Pancreas (tissue), 10 donors: ENCODE data around the gene MAT2A. TPM values are rescaled to one million over a fixed set of nuclear protein-coding genes. Genes with fewer than 3 reads are reported as not detected.

ENCODE experiments used
- ATAC-seq, 4 donors: fragments of 200-7000 bp; cut with Tn5 transposase; one replicate each; pipeline versions ENCODE4 v1.8.0 to v1.9.1; 2020; ENCODE audit warnings: mild to moderate bottlenecking in 4 of 4, moderate library complexity in 4 of 4
- DNase-seq, 6 donors: peaks; one replicate each; pipeline ENCODE4 v3.0.0-alpha.2; 2020
- FAIRE-seq: peaks from 2 replicates; lab custom pipeline; 2012; peaks lifted over from hg19 to GRCh38; lab: Jason Lieb, UNC
- H3K27ac ChIP-seq, 4 donors: fragments of 200-600 bp; sonication (generic); 1 replicate in 3 of 4; 2 replicates in 1 of 4; pipeline versions ENCODE4 v1.5.0 to v1.8.0; 2020
- H3K27me3 ChIP-seq, 4 donors: fragments of 200-600 bp; one replicate each; pipeline ENCODE4 v1.8.0; 2021
- H3K36me3 ChIP-seq, 3 donors: fragments of 200-600 bp; sonication (generic) in 1 of 3; one replicate each; pipeline versions ENCODE4 v1.5.0 to v1.8.0; 2020 to 2021
- H3K4me1 ChIP-seq, 3 donors: fragments of 200-600 bp; one replicate each; pipeline ENCODE4 v1.8.0; 2021
- H3K4me3 ChIP-seq, 4 donors: fragments of 200-600 bp; sonication (generic) in 2 of 4; one replicate each; pipeline versions ENCODE4 v1.5.0 to v1.8.0; 2020 to 2021
- H3K9me3 ChIP-seq, 4 donors: fragments of 200-600 bp; one replicate each; pipeline ENCODE4 v1.8.0; 2021
- WGBS, 2 donors: extraction: QIAGEN DNeasy Blood & Tissue Kit; methylation state at CpG; one replicate each; pipeline ENCODE4 v1.1.7; 2013; 5-methylcytosine and 5-hydroxymethylcytosine counted together
- intact Hi-C, 3 donors: fragments of 100-400 bp; cut with DNase I; formaldehyde crosslinking; loops; one replicate each; pipeline versions ENCODE4 v1.11.1 to v1.14.2; 2022
- polyA plus RNA-seq, 2 donors: library from polyadenylated mRNA; stranded (reverse); fragments of 200-250 nt; gene quantifications; one replicate each; pipeline ENCODE4 v1.2.3, GENCODE V29; 2013
- total RNA-seq, 6 donors: library from RNA; stranded (reverse); fragmentation: NEBNext Ultra II Directional in 4 of 6; extraction: Animal tissue kit (Norgen Biotek cat#: 25700) in 4 of 6; gene quantifications; one replicate each; pipeline versions ENCODE4 v1.2.1 to v1.2.4, GENCODE V29; 2021 to 2023
- TF ChIP-seq, protein P1 (sequence below), 4 donors: fragments of 200-600 bp; sonication (generic) in 3 of 4; IDR thresholded peaks; one replicate each; pipeline versions ENCODE4 v1.5.0 to v1.8.0; 2021; ENCODE audit warnings: antibody characterized with exemption in 4 of 4
- donor health status: healthy with polysubstance abuse.
- donor health status: DM: no; HTN: no; CAD: no; lungs with moderate emphysema.
- donor health status: DM: no; HTN: no; CAD: no.
- donor health status: control.
- donor health status: control.
- donor health status: Bipolar disorder and iron deficiency.
- donor health status: DM: yes; HTN: yes; CAD: no.
- donor health status: DM: no; HTN: no; CAD: no.
- donor health status: DM: no; HTN: no; CAD: no.
- donor health status: DM: yes; HTN: yes; CAD: no.

MAT2A gene
- total and polyA plus RNA-seq, 8 donors, result 127 to 447 (median 215) TPM

DNA sequence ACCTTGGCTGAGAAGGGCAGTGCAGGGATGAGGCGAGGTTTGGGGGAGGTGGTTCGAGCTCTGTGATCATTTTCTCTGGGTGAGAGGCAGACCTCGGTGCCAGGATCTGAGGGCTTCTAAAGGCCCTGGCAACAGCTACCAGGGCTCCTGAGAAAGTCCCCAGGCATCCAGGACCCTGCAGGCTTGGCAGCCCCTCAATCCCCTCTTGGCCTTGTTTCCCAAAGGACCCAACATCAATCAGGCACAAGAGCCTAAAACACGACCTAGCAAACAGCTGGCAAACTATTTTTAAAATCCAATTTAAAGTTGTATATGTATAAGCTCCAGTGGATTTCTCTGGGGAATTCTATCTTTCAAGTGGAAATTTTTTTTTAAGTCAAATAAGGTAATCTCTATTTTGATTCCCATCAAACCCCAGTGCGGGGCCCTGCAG is 15.0 kb upstream of the MAT2A start:
- H3K4me3 ChIP-seq, result no peak overlapping the region
- H3K9me3 ChIP-seq, result no peaks in the 10 kb centered on the region
- DNase-seq, result no peak
- WGBS, 2 donors, result 56 to 66% methylated on average over 5 of the region's 5 CpGs
- no peak overlapping the region for H3K27ac ChIP-seq
- intact Hi-C loops, result no loop called here
- H3K27me3 ChIP-seq, result no peaks in the 10 kb centered on the region
- ATAC-seq, result no peak
- H3K4me1 ChIP-seq, result peaks cover 0 to 12% (median 6%) of the 10 kb centered on the region in 3 donors
- TF ChIP-seq, protein P1, sequence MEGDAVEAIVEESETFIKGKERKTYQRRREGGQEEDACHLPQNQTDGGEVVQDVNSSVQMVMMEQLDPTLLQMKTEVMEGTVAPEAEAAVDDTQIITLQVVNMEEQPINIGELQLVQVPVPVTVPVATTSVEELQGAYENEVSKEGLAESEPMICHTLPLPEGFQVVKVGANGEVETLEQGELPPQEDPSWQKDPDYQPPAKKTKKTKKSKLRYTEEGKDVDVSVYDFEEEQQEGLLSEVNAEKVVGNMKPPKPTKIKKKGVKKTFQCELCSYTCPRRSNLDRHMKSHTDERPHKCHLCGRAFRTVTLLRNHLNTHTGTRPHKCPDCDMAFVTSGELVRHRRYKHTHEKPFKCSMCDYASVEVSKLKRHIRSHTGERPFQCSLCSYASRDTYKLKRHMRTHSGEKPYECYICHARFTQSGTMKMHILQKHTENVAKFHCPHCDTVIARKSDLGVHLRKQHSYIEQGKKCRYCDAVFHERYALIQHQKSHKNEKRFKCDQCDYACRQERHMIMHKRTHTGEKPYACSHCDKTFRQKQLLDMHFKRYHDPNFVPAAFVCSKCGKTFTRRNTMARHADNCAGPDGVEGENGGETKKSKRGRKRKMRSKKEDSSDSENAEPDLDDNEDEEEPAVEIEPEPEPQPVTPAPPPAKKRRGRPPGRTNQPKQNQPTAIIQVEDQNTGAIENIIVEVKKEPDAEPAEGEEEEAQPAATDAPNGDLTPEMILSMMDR (IDR thresholded peaks at IDR 0.05), result no peak
- no peak for FAIRE-seq
- H3K36me3 ChIP-seq, result no peaks in the 10 kb centered on the region

DNA sequence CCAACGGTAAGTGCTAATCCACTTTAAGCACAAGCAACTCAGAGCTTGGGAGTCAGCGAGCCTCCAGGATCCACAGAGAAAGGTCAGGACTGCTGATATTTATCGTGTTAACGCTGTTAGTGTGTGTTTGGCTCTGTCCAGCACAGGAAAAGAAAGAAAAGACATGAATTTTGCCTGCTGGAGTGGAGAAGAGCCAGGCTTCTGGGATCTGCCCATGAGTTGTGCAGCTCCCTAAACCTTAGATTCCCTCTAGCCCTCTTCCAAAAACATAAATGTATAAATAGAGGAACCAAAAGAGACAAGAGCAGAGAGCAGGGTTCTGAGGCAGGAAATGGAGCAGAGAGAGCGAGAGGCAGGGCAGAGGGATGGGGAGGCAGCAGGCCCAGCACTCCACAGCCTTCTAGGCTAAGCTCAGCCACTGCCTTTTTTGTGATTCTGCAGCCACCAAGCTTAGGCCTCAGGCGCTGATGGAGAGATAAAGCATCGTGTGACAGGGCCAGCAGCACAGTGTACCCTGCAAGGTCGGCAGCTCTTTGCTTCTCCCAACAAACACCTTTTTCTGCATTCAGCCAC is 14.5 kb upstream of the MAT2A start:
- H3K27me3 ChIP-seq, result no peaks in the 10 kb centered on the region
- no peak for DNase-seq
- peaks cover 0 to 12% (median 6%) of the 10 kb centered on the region in 3 donors for H3K4me1 ChIP-seq
- no peak overlapping the region for H3K27ac ChIP-seq
- TF ChIP-seq, protein P1 (IDR thresholded peaks at IDR 0.05), result no peak
- ATAC-seq, result peak in 3 of 4 donors; percentile 58 to 77 (median 76)
- WGBS, 2 donors, result 30 to 43% methylated on average over 8 of the region's 8 CpGs
- H3K36me3 ChIP-seq, result no peaks in the 10 kb centered on the region
- intact Hi-C loops, result no loop called here
- no peaks in the 10 kb centered on the region for H3K9me3 ChIP-seq
- H3K4me3 ChIP-seq, result no peak overlapping the region
- FAIRE-seq, result no peak

DNA sequence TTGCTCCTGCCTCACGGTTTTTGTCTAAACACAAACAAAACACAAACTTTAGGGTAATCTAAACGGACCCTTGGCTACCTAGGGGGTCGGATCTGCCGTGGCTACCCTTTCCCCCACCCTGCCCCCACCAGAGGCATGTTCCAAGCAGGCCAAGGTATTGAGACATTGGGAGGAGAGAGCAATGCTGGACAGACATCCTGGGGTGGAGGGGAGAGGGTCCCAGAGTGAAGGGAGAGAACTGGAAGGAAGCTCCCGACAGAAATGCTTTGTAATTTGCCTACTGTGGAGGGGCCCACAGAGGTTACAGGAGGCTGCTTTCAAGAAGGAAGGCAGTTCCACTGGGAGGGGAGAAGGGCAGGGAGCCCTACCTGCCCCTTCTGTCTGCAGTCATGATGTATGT is 13.9 kb upstream of the MAT2A start:
- intact Hi-C loops, result no loop called here
- H3K27me3 ChIP-seq, result no peaks in the 10 kb centered on the region
- H3K27ac ChIP-seq, result no peak overlapping the region
- FAIRE-seq, result no peak
- no peak for ATAC-seq
- no peak overlapping the region for H3K4me3 ChIP-seq
- H3K9me3 ChIP-seq, result no peaks in the 10 kb centered on the region
- TF ChIP-seq, protein P1 (IDR thresholded peaks at IDR 0.05), result no peak
- no peak for DNase-seq
- H3K36me3 ChIP-seq, result no peaks in the 10 kb centered on the region
- WGBS, 2 donors, result 80% methylated on average over 5 of the region's 5 CpGs
- H3K4me1 ChIP-seq, result peaks cover 0 to 12% (median 6%) of the 10 kb centered on the region in 3 donors

DNA sequence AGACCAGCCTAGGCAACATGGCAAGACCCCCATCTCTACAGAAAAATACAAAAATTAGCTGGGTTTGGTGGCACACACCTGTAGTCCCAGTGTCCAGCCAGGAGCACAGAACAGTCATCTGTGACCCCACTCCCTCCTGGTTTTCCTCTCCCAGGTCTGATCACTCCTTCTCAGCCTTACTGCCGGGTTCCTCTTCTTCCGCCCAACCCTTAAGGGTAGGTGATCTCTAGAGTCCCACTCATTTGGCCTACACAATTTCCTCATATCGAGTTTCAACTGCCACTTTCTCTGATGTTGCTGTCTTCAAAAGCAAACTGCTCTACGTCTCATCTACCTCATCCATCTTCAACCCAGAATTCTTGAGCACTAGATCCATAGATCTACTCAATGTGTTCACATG is 13.4 kb upstream of the MAT2A start:
- no peak for ATAC-seq
- intact Hi-C loops, result no loop called here

DNA sequence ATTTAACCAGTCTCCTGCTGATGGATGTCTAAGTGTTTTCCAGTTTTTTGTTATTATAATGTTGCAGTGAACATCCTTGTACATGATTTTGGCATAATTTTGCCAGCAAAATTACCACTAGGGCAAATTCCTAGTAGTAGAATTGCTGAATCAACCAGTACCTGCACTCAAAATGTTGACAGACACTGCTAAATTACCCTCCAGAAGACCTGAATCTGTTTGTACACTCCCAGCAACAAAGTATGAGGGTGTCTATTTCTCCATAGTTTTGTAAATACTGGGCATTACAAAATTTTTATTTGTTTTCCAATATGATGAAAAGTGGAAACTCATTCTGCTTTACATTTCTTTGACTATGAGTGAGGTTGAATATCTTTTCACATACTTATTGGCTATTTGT is 11.2 kb upstream of the MAT2A start:
- Histone ChIP-seq H3K27ac (no peak overlapping the region), H3K9me3 (no peaks in the 10 kb centered on the region), H3K27me3 (no peaks in the 10 kb centered on the region), H3K4me1 (peaks cover 0 to 12% (median 6%) of the 10 kb centered on the region in 3 donors), H3K4me3 (no peak overlapping the region), H3K36me3 (no peaks in the 10 kb centered on the region)
- intact Hi-C loops, result no loop called here
- DNase-seq, result no peak
- FAIRE-seq, result no peak
- TF ChIP-seq, protein P1 (IDR thresholded peaks at IDR 0.05), result no peak
- ATAC-seq, result no peak

More for the DNA sequence above, 13.4 kb upstream of the MAT2A start:
- Histone ChIP-seq H3K27ac (no peak overlapping the region), H3K36me3 (no peaks in the 10 kb centered on the region), H3K4me3 (no peak overlapping the region), H3K4me1 (peaks cover 0 to 12% (median 6%) of the 10 kb centered on the region in 3 donors), H3K27me3 (no peaks in the 10 kb centered on the region), H3K9me3 (no peaks in the 10 kb centered on the region)
- TF ChIP-seq, protein P1 (IDR thresholded peaks at IDR 0.05), result no peak
- DNase-seq (no peak), FAIRE-seq (no peak)
- 87 to 90% methylated on average over 4 of the region's 4 CpGs for WGBS, 2 donors
